GM12891 (cell line): Measurements from ENCODE around the gene RMP24.

ENCODE experiments used
- DNase-seq: peaks from one replicate; pipeline ENCODE4 v3.0.0; 2011; ENCODE audit warnings: low spot score; ENCODE audit not compliant: insufficient read length
- FAIRE-seq: peaks from 2 replicates; lab custom pipeline; 2011; peaks lifted over from hg19 to GRCh38; lab: Jason Lieb, UNC
- PAX5 ChIP-seq: IDR thresholded peaks from 2 replicates; pipeline ENCODE4 v1.6.1; 2011; ENCODE audit warnings: low read length, moderate library complexity, mild to moderate bottlenecking; ENCODE audit not compliant: insufficient read depth, severe bottlenecking
- POLR2A ChIP-seq: IDR thresholded peaks from 2 replicates; pipeline ENCODE4 v1.6.1; 2011; ENCODE audit warnings: low read depth, low read length, control low read depth
- POLR2AphosphoS5 ChIP-seq: IDR thresholded peaks from 2 replicates; pipeline ENCODE4 v1.6.1; 2011; ENCODE audit warnings: low read depth, low read length, control low read depth
- POU2F2 ChIP-seq: IDR thresholded peaks from 2 replicates; pipeline ENCODE4 v1.6.1; 2011; ENCODE audit warnings: low read depth, mild to moderate bottlenecking, control low read depth, low read length, moderate library complexity
- SPI1 ChIP-seq: IDR thresholded peaks from 2 replicates; pipeline ENCODE4 v1.6.1; 2011; ENCODE audit warnings: low read depth, low read length, control low read depth
- TAF1 ChIP-seq: IDR thresholded peaks from 2 replicates; pipeline ENCODE4 v1.6.1; 2011; ENCODE audit warnings: low read depth, low read length, control low read depth

The RMP24 gene

DNA sequence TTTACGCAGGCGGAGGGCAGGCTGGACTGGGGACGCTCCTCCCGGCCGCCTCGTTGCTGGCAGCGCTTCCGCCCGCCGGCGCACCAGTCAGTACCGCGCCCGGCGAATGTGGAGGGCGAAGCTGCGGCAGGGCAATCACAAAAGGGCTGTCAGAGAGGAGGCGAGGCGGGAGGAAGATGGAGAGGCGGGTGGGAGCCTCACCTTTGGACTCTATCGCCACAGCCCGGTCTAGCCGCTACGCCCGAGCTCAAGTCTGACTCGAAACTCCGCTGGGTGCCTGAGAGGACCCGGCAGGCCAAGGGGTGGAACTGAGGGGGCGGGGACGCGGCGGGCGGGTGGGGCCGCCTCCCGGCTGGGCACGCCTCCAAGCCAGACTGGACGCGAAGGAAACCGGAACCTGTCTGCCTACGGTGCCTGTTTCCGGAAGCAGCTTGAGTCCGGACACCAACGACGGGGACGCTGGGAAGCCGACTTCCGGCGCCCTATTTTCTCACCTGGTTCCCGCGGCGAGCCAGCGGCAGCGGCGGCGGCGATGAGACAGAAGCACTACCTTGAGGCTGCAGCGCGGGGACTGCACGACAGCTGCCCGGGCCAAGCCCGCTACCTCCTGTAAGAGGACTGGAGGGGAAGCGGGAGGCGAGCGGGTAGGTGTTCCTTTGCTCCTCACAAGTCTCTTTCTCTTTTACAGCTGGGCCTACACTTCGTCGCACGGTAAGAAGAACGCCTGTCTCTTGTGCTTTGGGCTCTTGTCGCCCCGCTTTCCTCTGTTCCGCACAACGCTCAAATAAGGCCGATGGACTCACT, at the start of gene RMP24:
Gene RMP24 (plus strand): TSS at position 483 of the 804 bp plus-strand sequence.
- FAIRE-seq (peak; percentile 94), DNase-seq (peak; percentile 81)
- TF ChIP-seq SPI1, result peak; percentile 20; the same call in 1 of the 2 replicates
- TF ChIP-seq TAF1, result peak; percentile 86
- peak; percentile 76 for TF ChIP-seq POLR2AphosphoS5
- peak; percentile 33 for TF ChIP-seq PAX5
- peak; percentile 78 for TF ChIP-seq POLR2A
- no peak; the same call in 1 of the 2 replicates for TF ChIP-seq POU2F2

DNA sequence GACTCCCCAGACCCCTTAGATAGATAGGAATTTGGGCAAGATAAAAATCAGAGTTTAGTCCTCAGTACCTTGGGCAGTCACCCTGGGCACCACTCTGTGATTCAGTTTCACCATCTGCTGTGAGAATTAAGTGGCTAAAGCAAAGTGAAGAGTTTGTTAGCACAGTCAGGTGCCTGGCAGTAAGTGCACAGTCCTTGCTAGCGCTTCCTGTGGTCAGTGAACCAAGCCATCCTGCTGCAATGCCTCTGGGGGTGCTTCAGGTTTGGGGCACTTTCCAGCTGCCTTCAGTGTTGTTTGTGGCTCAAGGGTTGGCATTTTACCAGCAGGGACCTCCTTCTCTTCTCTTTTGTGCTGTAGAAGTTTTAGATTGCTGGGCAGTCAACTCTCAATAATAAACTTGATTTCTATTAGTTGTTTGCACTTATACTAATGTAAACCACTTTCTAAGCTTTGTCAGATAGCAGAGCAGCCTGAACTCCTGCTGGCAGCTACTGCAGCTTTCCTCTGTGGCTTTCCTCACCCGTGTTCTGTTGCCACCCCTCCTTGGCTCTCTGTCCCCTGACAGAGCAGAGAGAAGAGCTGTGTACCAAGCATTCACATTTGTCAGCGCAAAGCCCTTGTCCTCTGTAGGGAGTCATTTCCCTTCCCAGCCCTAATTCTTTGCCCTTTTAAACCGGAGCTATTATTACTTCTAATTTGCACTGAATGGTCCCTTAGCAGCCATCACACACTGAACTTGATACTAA, 48.4 kb upstream of the RMP24 start:
- DNase-seq (no peak), FAIRE-seq (no peak)
- TF ChIP-seq PAX5 (no peak), POLR2AphosphoS5 (no peak), POU2F2 (no peak), TAF1 (no peak), SPI1 (no peak), POLR2A (no peak)

DNA sequence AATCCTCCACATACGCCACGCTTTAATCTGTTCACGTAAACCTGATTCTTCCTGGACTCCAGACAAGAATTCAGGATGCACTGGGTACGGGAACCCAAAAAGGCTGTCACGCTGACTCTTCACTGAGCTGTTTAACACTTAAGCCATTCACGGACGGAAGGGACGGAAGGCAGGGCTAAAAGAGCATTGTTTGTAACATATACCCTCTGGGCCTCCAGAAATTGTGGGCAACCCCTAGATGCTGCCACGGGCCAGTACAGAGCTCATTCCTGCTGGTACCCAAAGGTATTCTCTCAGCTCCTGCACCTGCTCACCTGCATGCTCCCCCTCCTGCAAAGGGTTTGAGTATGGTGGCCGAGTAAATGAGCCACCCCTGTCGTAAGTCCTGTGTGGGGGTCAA, 45.6 kb upstream of the RMP24 start:
- DNase-seq (no peak), FAIRE-seq (no peak)
- TF ChIP-seq TAF1 (no peak), POLR2AphosphoS5 (no peak), POLR2A (no peak), PAX5 (no peak), POU2F2 (no peak), SPI1 (no peak)

DNA sequence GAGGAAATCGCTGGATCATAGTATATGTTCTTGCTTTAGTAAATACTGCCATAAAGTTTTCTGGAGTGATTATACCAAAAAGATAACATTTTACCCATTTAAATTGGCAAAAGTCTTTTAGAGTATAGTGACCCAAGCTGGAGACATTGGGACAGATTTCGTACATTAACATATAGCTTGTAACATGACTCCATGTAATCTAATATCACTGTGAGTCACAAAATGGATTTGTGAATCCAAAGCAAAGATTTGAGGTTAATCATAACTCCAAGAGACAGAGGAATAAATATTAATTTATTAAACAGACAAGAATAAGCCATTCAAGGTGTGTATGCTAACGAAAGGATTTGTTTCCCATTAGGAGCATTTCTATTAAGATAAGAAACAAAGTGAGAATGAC, 45.0 kb upstream of the RMP24 start:
- TF ChIP-seq SPI1 (no peak), POLR2AphosphoS5 (no peak), POLR2A (no peak), PAX5 (no peak), POU2F2 (no peak), TAF1 (no peak)
- FAIRE-seq, result no peak
- DNase-seq, result no peak

DNA sequence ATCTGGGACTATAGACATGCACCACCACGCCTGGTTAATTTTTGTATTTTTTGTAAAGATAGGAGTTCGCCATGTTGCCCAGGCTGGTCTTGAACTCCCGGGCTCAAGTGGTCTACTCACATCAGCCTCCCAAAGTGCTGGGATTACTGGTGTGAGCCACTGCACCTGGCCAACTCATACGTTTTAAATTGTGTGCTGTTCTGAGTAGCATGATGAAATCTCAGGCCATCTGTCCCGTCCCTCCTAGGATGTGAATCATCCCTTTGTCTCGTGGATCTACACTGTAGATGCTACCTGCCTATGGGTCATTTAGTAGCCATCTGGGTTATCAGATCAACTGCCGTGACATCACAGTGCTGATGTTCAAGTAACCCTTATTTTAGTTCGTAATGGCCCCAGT, 38.5 kb upstream of the RMP24 start:
- DNase-seq, result no peak
- no peak for TF ChIP-seq POU2F2
- TF ChIP-seq PAX5, result no peak
- no peak for TF ChIP-seq TAF1
- no peak for TF ChIP-seq SPI1
- TF ChIP-seq POLR2AphosphoS5, result no peak
- FAIRE-seq, result no peak

DNA sequence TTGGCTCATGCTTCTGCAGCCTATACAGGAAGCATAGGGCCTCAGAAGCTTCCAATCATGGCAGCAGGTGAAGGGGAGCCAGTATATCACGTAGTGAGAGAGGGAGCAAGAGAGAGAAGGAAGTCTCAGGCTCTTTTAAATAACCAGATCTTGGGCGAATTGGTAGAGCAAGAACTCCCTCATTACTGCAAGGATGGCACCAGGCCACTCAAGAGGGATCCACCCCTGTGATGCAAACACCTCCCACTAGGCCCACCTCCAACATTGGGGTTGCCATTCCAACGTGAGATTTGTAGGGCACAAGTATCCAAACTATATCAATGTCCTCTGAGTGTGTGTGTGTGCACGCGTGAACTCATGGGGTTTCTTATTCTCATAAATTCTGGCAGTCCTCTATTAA, 37.6 kb upstream of the RMP24 start:
- DNase-seq (no peak), FAIRE-seq (no peak)
- TF ChIP-seq POLR2A (no peak), TAF1 (no peak), POU2F2 (no peak), POLR2AphosphoS5 (no peak), PAX5 (no peak), SPI1 (no peak)

DNA sequence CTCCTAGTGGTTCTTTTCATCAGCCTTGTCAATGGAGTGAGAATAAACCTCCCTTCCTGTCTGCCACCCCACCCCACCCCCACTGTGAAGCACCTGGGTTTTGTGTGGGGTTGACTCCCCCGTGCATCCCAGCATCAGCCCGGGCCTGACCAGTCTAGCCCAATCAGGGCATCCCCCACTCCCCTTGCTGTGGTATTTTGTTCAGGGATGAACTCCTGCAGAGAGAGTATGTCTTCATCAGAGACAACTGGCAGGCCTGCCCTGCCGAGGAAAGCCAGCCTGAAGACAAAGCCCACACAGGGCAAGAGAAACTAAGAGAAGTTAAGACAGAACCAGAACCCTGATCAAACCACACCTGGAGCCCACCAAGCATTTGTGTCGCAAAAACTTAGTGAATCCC, 36.7 kb upstream of the RMP24 start:
- TF ChIP-seq SPI1, result no peak
- TF ChIP-seq POU2F2, result no peak
- no peak for TF ChIP-seq POLR2AphosphoS5
- no peak for TF ChIP-seq POLR2A
- no peak for TF ChIP-seq PAX5
- no peak for TF ChIP-seq TAF1
- no peak for FAIRE-seq
- DNase-seq, result no peak

DNA sequence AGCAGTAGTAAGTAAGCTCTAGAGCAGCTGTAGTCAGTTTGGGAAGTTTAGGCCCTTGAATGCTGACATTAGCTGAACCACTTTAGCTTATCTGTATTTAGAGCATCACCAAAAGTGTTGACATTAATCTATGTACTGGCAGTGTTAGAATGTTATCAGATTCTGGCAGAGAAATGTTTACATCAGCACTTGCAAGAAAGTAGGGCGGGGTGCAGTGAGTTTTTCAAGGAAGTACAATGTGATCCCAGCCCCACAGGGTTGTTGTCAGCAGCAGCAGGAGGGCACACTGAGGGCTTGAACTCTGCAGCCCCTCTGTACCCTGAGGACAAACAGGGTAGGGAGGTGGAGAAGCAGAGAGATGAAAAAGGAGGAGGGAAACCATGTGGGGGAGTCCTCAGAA, 35.5 kb upstream of the RMP24 start:
- FAIRE-seq, result no peak
- TF ChIP-seq PAX5, result no peak
- no peak for TF ChIP-seq POU2F2
- TF ChIP-seq POLR2AphosphoS5, result no peak
- no peak for TF ChIP-seq POLR2A
- TF ChIP-seq TAF1, result no peak
- no peak for TF ChIP-seq SPI1
- no peak for DNase-seq

DNA sequence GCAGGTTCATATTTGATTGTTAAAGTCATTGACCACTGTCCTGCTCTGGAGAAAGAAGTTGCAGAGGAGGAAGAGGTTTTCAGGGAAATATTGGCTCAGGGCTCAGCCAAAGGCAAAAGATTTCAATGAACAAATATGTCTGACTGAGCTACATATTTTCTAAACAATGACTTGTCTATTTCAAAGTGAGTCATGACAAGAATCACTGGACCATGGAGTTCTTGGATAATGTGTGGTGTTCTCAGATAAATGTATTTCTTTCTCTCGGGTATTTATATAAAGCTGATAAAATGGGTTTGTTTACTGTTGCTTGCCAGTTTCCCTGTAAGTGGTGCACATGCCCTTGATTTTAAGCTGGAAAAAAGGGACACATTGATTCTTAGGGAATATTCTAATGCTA, 34.3 kb upstream of the RMP24 start:
- TF ChIP-seq POLR2AphosphoS5, result no peak
- TF ChIP-seq TAF1, result no peak
- no peak for TF ChIP-seq POLR2A
- no peak for TF ChIP-seq SPI1
- TF ChIP-seq PAX5, result no peak
- TF ChIP-seq POU2F2, result no peak
- FAIRE-seq (no peak), DNase-seq (no peak)

DNA sequence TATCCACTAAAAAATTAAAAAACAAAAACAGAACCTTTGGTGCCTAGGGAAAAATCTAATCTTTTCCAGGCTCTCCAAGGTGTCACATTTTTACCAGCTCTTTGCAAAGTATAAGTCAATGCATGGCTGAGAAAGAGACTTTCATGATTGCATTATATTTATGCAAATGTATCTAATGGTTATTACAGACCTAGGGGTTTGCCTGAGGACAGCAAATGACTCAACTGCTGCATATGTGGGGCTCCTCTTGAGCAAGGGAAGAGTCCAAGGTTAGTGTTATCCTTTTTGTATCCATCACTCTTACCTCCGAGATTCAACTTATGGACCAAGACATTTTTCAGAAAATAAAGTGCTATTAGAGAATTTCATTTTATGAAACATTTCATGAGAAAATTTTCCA, 33.9 kb upstream of the RMP24 start:
- TF ChIP-seq POLR2A (no peak), SPI1 (no peak), POU2F2 (no peak), TAF1 (no peak)
- FAIRE-seq (no peak), DNase-seq (no peak)
